HEK293T (cell line): ENCODE data around the gene KCNJ16.

Experiments used
- BHLHE40 ChIP-seq: fragments of 450-650 bp; IDR thresholded peaks from 2 replicates; pipeline ENCODE4 v1.6.1; 2016; ENCODE audit warnings: mild to moderate bottlenecking, moderate library complexity, borderline replicate concordance
- FOXA1 ChIP-seq: fragments of 450-650 bp; IDR thresholded peaks from 2 replicates; pipeline ENCODE4 v1.6.1; 2016; ENCODE audit warnings: mild to moderate bottlenecking
- HDGF ChIP-seq: fragments of 450-650 bp; IDR thresholded peaks from 2 replicates; pipeline ENCODE4 v1.6.1; 2017; ENCODE audit warnings: antibody characterized with exemption, borderline replicate concordance
- NFRKB ChIP-seq: fragments of 450-650 bp; IDR thresholded peaks from 2 replicates; pipeline ENCODE4 v1.6.1; 2016; ENCODE audit warnings: mild to moderate bottlenecking, moderate library complexity
- SP1 ChIP-seq: fragments of 450-650 bp; IDR thresholded peaks from 2 replicates; pipeline ENCODE4 v1.6.1; 2017
- SUZ12 ChIP-seq: fragments of 450-650 bp; IDR thresholded peaks from 2 replicates; pipeline ENCODE4 v1.6.1; 2016; ENCODE audit warnings: mild to moderate bottlenecking
- TARDBP ChIP-seq: fragments of 450-650 bp; IDR thresholded peaks from 2 replicates; pipeline ENCODE4 v1.6.1; 2016
- ZNF384 ChIP-seq: fragments of 450-650 bp; IDR thresholded peaks from 2 replicates; pipeline ENCODE4 v1.6.1; 2016
- TF ChIP-seq, protein P1 (sequence below): fragments of 450-650 bp; IDR thresholded peaks from 2 replicates; pipeline ENCODE4 v1.6.1; 2016

DNA sequence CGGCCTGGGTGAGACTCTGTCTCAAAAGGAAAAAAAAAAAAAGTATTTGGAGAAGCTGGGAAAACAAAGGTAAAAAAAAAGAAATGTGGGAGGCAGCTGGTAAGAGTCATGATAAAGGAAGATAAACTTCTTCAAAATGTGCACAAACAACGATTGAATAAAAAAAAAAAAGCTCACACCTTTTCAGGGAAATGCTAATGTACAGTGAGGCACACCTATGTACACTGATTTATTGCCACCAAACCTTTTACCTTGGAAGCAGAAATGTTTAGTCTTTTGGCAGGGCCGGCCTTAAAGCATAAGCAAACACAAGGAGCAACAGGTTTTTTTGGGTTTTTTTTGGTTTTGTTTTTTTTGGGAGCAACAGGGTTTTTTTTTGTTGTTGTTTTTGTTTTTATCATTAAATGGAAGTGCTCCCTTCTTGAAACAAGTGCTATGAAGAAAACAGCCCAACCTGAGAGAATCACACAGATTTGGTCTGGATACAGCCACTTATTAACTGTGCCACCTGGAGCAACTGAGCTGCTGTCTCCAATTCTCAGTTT lies 64.5 kb downstream of the KCNJ16 start:
- TF ChIP-seq SP1 (no peak), TARDBP (no peak), NFRKB (no peak), BHLHE40 (no peak), SUZ12 (no peak), HDGF (no peak), FOXA1 (no peak), ZNF384 (no peak)
- TF ChIP-seq, protein P1, sequence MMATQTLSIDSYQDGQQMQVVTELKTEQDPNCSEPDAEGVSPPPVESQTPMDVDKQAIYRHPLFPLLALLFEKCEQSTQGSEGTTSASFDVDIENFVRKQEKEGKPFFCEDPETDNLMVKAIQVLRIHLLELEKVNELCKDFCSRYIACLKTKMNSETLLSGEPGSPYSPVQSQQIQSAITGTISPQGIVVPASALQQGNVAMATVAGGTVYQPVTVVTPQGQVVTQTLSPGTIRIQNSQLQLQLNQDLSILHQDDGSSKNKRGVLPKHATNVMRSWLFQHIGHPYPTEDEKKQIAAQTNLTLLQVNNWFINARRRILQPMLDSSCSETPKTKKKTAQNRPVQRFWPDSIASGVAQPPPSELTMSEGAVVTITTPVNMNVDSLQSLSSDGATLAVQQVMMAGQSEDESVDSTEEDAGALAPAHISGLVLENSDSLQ, result no peak
